Panc1 (cell line): ENCODE measurements around the gene C1QA.

Source experiments
- CTCF ChIP-seq: fragments of 450-650 bp; IDR thresholded peaks from 2 replicates; pipeline ENCODE4 v1.5.1; 2017; ENCODE audit warnings: mild to moderate bottlenecking
- POLR2AphosphoS5 ChIP-seq: IDR thresholded peaks from 2 replicates; pipeline ENCODE4 v1.6.1; 2012; ENCODE audit warnings: mild to moderate bottlenecking, low read depth, low read length, moderate library complexity
- SIN3A ChIP-seq: IDR thresholded peaks from 2 replicates; pipeline ENCODE4 v1.6.1; 2012; ENCODE audit warnings: low read depth, mild to moderate bottlenecking, low read length, moderate library complexity, borderline replicate concordance; ENCODE audit not compliant: insufficient read depth
- TF ChIP-seq, protein P1 (sequence below), 2 experiments: IDR thresholded peaks; 2 replicates each; pipeline ENCODE4 v1.6.1; 2011 to 2012; ENCODE audit warnings: low read depth in 2 of 2, control low read depth in 1 of 2, low read length in 1 of 2, mild to moderate bottlenecking in 1 of 2, moderate library complexity in 1 of 2; ENCODE audit not compliant: insufficient read depth in 1 of 2

DNA sequence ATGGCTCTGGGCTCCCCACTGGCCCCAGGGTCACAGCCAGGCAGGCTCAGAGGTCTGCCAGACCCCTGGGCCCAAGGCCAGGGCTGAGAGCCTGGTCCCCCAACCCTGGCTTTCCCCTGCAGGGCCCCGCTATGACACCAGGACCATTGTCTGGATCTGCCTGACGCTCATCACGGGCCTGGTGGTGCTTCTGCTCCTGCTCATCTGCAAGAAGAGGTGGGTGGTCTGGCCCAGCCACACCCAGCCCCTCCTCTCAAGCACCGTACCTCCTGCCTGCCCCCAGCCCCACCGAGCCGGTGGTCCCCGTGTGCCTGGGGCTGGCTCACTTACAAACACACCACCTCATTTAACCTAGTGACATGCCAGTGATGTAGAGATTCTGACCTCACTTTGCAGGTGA lies 41.3 kb upstream of the C1QA start:
- TF ChIP-seq CTCF (no peak), SIN3A (no peak), POLR2AphosphoS5 (no peak)
- TF ChIP-seq, protein P1, sequence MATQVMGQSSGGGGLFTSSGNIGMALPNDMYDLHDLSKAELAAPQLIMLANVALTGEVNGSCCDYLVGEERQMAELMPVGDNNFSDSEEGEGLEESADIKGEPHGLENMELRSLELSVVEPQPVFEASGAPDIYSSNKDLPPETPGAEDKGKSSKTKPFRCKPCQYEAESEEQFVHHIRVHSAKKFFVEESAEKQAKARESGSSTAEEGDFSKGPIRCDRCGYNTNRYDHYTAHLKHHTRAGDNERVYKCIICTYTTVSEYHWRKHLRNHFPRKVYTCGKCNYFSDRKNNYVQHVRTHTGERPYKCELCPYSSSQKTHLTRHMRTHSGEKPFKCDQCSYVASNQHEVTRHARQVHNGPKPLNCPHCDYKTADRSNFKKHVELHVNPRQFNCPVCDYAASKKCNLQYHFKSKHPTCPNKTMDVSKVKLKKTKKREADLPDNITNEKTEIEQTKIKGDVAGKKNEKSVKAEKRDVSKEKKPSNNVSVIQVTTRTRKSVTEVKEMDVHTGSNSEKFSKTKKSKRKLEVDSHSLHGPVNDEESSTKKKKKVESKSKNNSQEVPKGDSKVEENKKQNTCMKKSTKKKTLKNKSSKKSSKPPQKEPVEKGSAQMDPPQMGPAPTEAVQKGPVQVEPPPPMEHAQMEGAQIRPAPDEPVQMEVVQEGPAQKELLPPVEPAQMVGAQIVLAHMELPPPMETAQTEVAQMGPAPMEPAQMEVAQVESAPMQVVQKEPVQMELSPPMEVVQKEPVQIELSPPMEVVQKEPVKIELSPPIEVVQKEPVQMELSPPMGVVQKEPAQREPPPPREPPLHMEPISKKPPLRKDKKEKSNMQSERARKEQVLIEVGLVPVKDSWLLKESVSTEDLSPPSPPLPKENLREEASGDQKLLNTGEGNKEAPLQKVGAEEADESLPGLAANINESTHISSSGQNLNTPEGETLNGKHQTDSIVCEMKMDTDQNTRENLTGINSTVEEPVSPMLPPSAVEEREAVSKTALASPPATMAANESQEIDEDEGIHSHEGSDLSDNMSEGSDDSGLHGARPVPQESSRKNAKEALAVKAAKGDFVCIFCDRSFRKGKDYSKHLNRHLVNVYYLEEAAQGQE (IDR thresholded peaks at IDR 0.05; ENCODE audit: insufficient read depth in 1 of 2, low read depth in 2 of 2, low read length in 1 of 2): no peak
